CD4-positive, CD25-positive, alpha-beta regulatory T cell (primary cell): Measurements from ENCODE around the gene EDC3. TPM values are rescaled to one million over a fixed set of nuclear protein-coding genes. Genes with fewer than 3 reads are reported as not detected.

ENCODE experiments used
- ATAC-seq, 2 donors: fragments of 150-1000 bp; cut with Tn5 transposase; one replicate each; pipeline ENCODE4 v1.10.0; 2021; ENCODE audit warnings: low read depth in 2 of 2, moderate number of reproducible peaks in 2 of 2, moderate library complexity in 1 of 2
- DNase-seq, 3 donors: peaks; one replicate each; pipeline versions ENCODE4 v3.0.0 to v3.0.0-alpha.2; 2012 to 2022; ENCODE audit warnings: mixed read lengths in 1 of 3
- H3K27ac ChIP-seq: one replicate; pipeline ENCODE4 v1.7.0; 2013; ENCODE audit warnings: mild to moderate bottlenecking, low read length; ENCODE audit not compliant: insufficient read depth, poor library complexity, severe bottlenecking
- H3K27me3 ChIP-seq: one replicate; pipeline ENCODE4 v1.7.0; 2013; ENCODE audit warnings: low read length; ENCODE audit not compliant: control insufficient read depth, insufficient read depth
- H3K36me3 ChIP-seq: one replicate; pipeline ENCODE4 v1.7.0; 2013; ENCODE audit warnings: mild to moderate bottlenecking, low read length, moderate library complexity; ENCODE audit not compliant: control insufficient read depth, insufficient read depth
- H3K4me1 ChIP-seq: 2 replicates; pipeline ENCODE4 v1.7.0; 2013; ENCODE audit warnings: mild to moderate bottlenecking, low read length; ENCODE audit not compliant: insufficient read depth, control insufficient read depth, poor library complexity, severe bottlenecking
- H3K4me3 ChIP-seq: one replicate; pipeline ENCODE4 v1.7.0; 2013; ENCODE audit warnings: low read depth, mild to moderate bottlenecking, low read length, moderate library complexity
- H3K9me3 ChIP-seq, 2 experiments: 1 replicate in 1 of 2; 2 replicates in 1 of 2; pipeline ENCODE4 v1.7.0; 2013; ENCODE audit warnings: low read length in 2 of 2, mild to moderate bottlenecking in 1 of 2, moderate library complexity in 1 of 2; ENCODE audit not compliant: control insufficient read depth in 2 of 2
- H3K27ac Mint-ChIP-seq, 3 donors: one replicate each; pipeline ENCODE4 v1.8.0; 2020 to 2022; ENCODE audit warnings: mild to moderate bottlenecking in 3 of 3, mixed read lengths in 3 of 3, moderate library complexity in 2 of 3
- H3K27me3 Mint-ChIP-seq: one replicate; pipeline ENCODE4 v1.8.0; 2022; ENCODE audit warnings: mild to moderate bottlenecking, mixed read lengths
- H3K36me3 Mint-ChIP-seq: one replicate; pipeline ENCODE4 v1.8.0; 2020; ENCODE audit warnings: mixed read lengths
- H3K4me1 Mint-ChIP-seq, 4 donors: one replicate each; pipeline ENCODE4 v1.8.0; 2020 to 2022; ENCODE audit warnings: mixed read lengths in 4 of 4, mild to moderate bottlenecking in 1 of 4
- H3K4me3 Mint-ChIP-seq, 4 donors: one replicate each; pipeline ENCODE4 v1.8.0; 2020 to 2022; ENCODE audit warnings: mild to moderate bottlenecking in 4 of 4, mixed read lengths in 4 of 4, moderate library complexity in 3 of 4
- H3K9me3 Mint-ChIP-seq, 7 donors: one replicate each; pipeline ENCODE4 v1.8.0; 2020 to 2022; ENCODE audit warnings: mixed read lengths in 7 of 7, mild to moderate bottlenecking in 3 of 7, moderate library complexity in 2 of 7
- polyA plus RNA-seq, 4 donors: library from polyadenylated mRNA; unstranded; fragments of 300-500 nt; fragmentation: Illumina TruSeq; gene quantifications; one replicate each; pipeline ENCODE4 v1.2.3, GENCODE V29; 2021
- total RNA-seq: library from RNA; stranded (reverse); gene quantifications from one replicate; pipeline ENCODE4 v1.2.3, GENCODE V29; 2022

The EDC3 gene
- total and polyA plus RNA-seq, 5 donors from 2014 or later: 22.2 to 30.2 (median 25.9) TPM

DNA sequence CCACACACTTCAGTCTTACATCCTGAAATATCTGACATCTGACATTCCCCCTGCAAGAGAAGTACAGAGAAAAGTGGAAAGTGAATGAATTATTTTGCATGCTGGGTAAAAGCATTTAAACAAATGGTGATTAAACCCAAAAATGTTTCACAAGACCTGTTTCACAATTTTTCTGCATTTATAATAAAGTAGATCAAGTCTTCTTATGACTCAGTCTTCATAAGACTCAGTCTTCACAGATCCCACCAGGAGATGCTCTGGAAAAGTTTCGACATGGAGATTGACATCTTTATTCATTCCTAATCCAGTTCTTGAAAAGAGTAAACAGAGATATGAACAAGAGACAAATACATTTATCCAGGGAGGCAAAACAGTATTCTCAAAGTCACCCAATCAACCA lies 13.2 kb upstream of the EDC3 start:
- H3K9me3 Mint-ChIP-seq: peaks cover 0 to 1% (median 0%) of the 10 kb centered on the region in 7 donors
- H3K4me3 Mint-ChIP-seq: no peak overlapping the region
- H3K4me3 ChIP-seq: no peak overlapping the region
- peaks cover 2% of the 10 kb centered on the region for H3K27me3 ChIP-seq
- ATAC-seq (no peak), DNase-seq (no peak)
- H3K27ac ChIP-seq: no peak overlapping the region
- peaks cover 52% of the 10 kb centered on the region for H3K27me3 Mint-ChIP-seq
- H3K36me3 Mint-ChIP-seq: no peaks in the 10 kb centered on the region
- H3K4me1 Mint-ChIP-seq: peaks cover 0 to 5% (median 4%) of the 10 kb centered on the region in 4 donors
- H3K9me3 ChIP-seq: no peaks in the 10 kb centered on the region
- no peak overlapping the region for H3K27ac Mint-ChIP-seq
- H3K4me1 ChIP-seq: no peaks in the 10 kb centered on the region
- no peaks in the 10 kb centered on the region for H3K36me3 ChIP-seq

DNA sequence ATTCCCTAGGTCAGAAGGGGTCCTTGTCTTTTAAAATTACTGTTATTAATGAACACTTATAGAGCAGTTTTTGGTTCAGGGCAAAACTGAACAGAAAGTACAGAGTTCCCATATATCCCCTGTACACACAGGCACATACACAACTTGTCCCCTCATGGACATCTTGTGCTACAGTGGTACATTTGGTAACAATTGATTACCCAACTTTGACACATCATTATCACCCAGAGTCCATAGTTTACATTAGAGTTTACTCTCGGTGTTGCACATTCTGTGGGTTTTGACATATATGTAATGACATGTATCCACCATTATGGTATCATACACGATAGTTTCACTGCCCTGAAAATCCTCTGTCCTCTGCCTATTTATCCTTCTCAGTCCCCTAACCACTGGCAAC lies 984 bp upstream of the EDC3 start:
- DNase-seq: no peak

DNA sequence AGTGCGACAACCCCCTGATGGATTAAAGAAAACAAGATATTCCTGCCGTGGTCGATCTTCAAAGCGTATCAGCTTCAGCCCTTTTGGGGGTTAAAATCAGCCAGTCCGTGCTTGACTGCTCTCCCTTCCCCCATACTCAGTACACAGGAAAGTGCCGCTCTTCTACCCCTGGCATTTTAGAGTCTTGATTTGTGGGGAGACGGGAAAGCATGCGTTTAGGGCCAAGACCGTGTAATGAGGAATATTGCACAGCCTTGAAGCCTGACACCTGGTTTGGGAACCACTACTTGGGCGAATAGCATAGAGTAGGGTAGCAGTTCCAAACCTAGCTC lies 540 bp upstream of the EDC3 start:
- Mint-ChIP-seq H3K27me3 (peaks cover 29% of the 10 kb centered on the region), H3K36me3 (peaks cover 3% of the 10 kb centered on the region), H3K4me3 (peak overlapping the region; percentile 92 to 100 (median 99)), H3K4me1 (peaks cover 14 to 46% (median 30%) of the 10 kb centered on the region in 4 donors), H3K9me3 (no peaks in the 10 kb centered on the region), H3K27ac (peak overlapping the region; percentile 100)
- no peaks in the 10 kb centered on the region for H3K9me3 ChIP-seq
- no peaks in the 10 kb centered on the region for H3K36me3 ChIP-seq
- no peak for DNase-seq
- peak overlapping the region; percentile 93 for H3K4me3 ChIP-seq
- peaks cover 14% of the 10 kb centered on the region for H3K4me1 ChIP-seq
- H3K27me3 ChIP-seq: peaks cover 2% of the 10 kb centered on the region
- H3K27ac ChIP-seq: peak overlapping the region; percentile 78
- ATAC-seq: no peak

More for the DNA sequence above, 984 bp upstream of the EDC3 start:
- H3K27me3 Mint-ChIP-seq: peaks cover 31% of the 10 kb centered on the region
- no peak for ATAC-seq
- Histone ChIP-seq H3K27me3 (peaks cover 3% of the 10 kb centered on the region), H3K36me3 (no peaks in the 10 kb centered on the region), H3K27ac (peak overlapping the region; percentile 78), H3K4me3 (peak overlapping the region; percentile 93), H3K9me3 (no peaks in the 10 kb centered on the region), H3K4me1 (peaks cover 14% of the 10 kb centered on the region)
- peaks cover 14 to 45% (median 30%) of the 10 kb centered on the region in 4 donors for H3K4me1 Mint-ChIP-seq
- peak overlapping the region; percentile 92 to 100 (median 99) for H3K4me3 Mint-ChIP-seq
- H3K27ac Mint-ChIP-seq: peak overlapping the region in 2 of 3 donors; percentile 100
- peaks cover 3% of the 10 kb centered on the region for H3K36me3 Mint-ChIP-seq
- no peaks in the 10 kb centered on the region for H3K9me3 Mint-ChIP-seq

DNA sequence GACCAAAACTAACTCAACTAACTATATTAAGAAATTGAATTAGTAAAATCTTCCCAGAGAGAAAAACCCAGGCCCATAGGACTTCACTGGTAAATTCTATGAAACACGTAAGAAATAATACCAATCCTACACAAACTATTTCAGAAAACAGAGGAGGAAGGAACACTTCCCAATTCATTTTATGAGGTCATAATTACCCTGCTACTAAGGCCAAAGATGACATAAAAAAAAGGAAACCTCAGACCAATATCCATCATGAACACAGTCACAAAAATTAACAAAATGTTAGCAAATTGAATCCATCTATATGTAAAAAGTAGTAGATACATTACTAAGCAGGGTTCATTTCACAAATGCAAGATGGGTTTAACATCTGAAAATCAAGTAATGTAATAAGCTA lies 3.5 kb downstream of the EDC3 start:
- Mint-ChIP-seq H3K4me3 (peak overlapping the region in 1 of 4 donors; percentile 21), H3K36me3 (peaks cover 3% of the 10 kb centered on the region), H3K9me3 (no peaks in the 10 kb centered on the region), H3K27me3 (peaks cover 11% of the 10 kb centered on the region), H3K27ac (no peak overlapping the region), H3K4me1 (peaks cover 14 to 59% (median 35%) of the 10 kb centered on the region in 4 donors)
- Histone ChIP-seq H3K9me3 (no peaks in the 10 kb centered on the region), H3K4me1 (peaks cover 14% of the 10 kb centered on the region), H3K4me3 (no peak overlapping the region), H3K36me3 (no peaks in the 10 kb centered on the region), H3K27me3 (no peaks in the 10 kb centered on the region), H3K27ac (no peak overlapping the region)
- DNase-seq (no peak), ATAC-seq (no peak)

DNA sequence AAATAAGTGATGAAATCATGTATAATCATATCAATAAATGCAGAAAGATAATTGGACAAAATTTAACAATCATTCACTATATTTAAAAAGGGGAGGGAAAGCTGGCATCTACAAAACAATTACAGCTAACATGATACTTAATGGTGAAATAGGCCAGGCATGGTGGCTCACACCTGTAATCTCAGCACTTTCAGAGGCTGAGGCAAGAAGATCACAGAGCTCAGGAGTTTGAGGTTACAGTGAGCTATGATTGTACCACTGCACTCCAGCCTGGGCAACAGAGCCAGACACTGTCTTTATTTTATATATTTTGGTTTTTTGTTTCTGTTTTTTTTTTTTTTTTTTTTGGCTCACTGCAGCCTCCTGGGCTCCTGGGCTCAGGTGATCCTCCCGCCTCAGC lies 12.1 kb downstream of the EDC3 start:
- DNase-seq (no peak), ATAC-seq (no peak)
- no peak overlapping the region for H3K4me3 Mint-ChIP-seq
- H3K4me1 ChIP-seq: no peaks in the 10 kb centered on the region
- H3K36me3 Mint-ChIP-seq: peaks cover 17% of the 10 kb centered on the region
- H3K27me3 ChIP-seq: no peaks in the 10 kb centered on the region
- no peak overlapping the region for H3K27ac ChIP-seq
- no peak overlapping the region for H3K4me3 ChIP-seq
- no peaks in the 10 kb centered on the region for H3K9me3 ChIP-seq
- no peaks in the 10 kb centered on the region for H3K27me3 Mint-ChIP-seq
- peaks cover 13 to 26% (median 19%) of the 10 kb centered on the region in 4 donors for H3K4me1 Mint-ChIP-seq
- no peak overlapping the region for H3K27ac Mint-ChIP-seq
- H3K9me3 Mint-ChIP-seq: peaks cover 0 to 4% (median 0%) of the 10 kb centered on the region in 7 donors
- H3K36me3 ChIP-seq: peaks cover 14% of the 10 kb centered on the region

DNA sequence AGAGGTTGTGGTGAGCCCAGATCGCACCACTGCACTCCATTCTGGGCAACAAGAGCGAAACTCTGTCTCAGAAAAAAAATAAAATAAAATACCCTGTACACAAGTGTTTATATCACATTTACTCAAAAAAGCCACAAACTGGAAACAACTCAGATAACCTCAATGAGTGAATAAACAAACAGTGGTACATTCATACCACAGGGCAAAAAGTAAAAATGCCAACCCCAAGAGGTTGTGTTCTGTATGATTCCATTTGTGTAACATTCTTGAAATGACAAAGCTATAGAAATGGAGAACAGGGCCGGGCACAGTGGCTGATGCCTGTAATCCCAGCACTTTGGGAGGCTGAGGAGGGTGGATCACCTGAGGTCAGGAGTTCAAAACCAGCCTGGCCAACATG lies 12.9 kb downstream of the EDC3 start:
- Histone ChIP-seq H3K27ac (no peak overlapping the region), H3K4me1 (no peaks in the 10 kb centered on the region), H3K36me3 (peaks cover 14% of the 10 kb centered on the region), H3K27me3 (no peaks in the 10 kb centered on the region), H3K9me3 (no peaks in the 10 kb centered on the region), H3K4me3 (no peak overlapping the region)
- Mint-ChIP-seq H3K27ac (no peak overlapping the region), H3K4me3 (peak overlapping the region in 1 of 4 donors; percentile 32), H3K27me3 (no peaks in the 10 kb centered on the region), H3K9me3 (peaks cover 0 to 4% (median 0%) of the 10 kb centered on the region in 7 donors), H3K4me1 (peaks cover 14 to 26% (median 18%) of the 10 kb centered on the region in 4 donors), H3K36me3 (peaks cover 17% of the 10 kb centered on the region)
- ATAC-seq (no peak), DNase-seq (no peak)

DNA sequence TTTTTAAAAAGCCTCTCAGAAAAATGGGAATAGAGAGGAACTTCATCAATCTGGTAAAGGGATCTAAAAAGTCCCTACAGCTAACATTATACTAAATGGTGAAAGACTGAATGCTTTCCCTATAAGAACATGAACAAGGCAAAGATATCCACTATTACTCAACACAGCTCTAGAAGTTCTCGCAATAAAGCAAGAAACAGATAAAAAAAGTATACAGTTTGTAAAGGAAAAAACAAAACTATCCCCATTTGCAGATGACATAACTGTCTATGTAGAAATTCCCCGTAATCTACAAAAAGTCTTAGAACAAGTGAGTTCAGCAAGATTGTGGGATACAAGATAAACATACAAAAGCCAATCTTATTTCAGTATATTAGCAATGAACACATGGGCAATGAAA lies 15.4 kb downstream of the EDC3 start:
- no peak overlapping the region for H3K27ac Mint-ChIP-seq
- DNase-seq (no peak), ATAC-seq (no peak)
- H3K4me3 Mint-ChIP-seq: no peak overlapping the region
- H3K36me3 ChIP-seq: peaks cover 6% of the 10 kb centered on the region
- H3K4me3 ChIP-seq: no peak overlapping the region
- H3K27me3 Mint-ChIP-seq: no peaks in the 10 kb centered on the region
- peaks cover 15 to 29% (median 25%) of the 10 kb centered on the region in 4 donors for H3K4me1 Mint-ChIP-seq
- H3K4me1 ChIP-seq: no peaks in the 10 kb centered on the region
- no peaks in the 10 kb centered on the region for H3K9me3 ChIP-seq
- H3K36me3 Mint-ChIP-seq: peaks cover 13% of the 10 kb centered on the region
- peaks cover 0 to 4% (median 0%) of the 10 kb centered on the region in 7 donors for H3K9me3 Mint-ChIP-seq
- H3K27ac ChIP-seq: no peak overlapping the region
- H3K27me3 ChIP-seq: no peaks in the 10 kb centered on the region

DNA sequence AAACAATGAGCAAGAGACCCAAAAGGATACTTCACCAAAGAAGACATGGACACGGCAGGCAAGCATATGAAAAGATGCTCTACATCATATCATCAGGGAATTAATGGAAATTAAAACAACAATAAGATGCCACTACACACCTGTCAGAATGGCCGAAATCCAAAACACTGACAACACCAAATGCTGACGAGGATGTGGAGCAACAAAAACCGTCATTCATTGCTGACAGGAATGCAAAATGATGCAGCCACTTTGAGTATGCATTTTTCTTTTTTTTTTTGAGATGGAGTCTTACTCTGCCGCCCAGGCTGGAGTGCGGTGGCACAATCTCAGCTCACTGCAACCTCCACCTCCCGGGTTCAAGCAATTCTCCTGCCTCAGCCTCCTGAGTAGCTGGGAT lies 19.0 kb downstream of the EDC3 start:
- peaks cover 14% of the 10 kb centered on the region for H3K36me3 ChIP-seq
- H3K4me1 Mint-ChIP-seq: peaks cover 16 to 22% (median 18%) of the 10 kb centered on the region in 4 donors
- no peak for DNase-seq
- no peak overlapping the region for H3K4me3 ChIP-seq
- no peak for ATAC-seq
- H3K27me3 ChIP-seq: no peaks in the 10 kb centered on the region
- H3K9me3 ChIP-seq: no peaks in the 10 kb centered on the region
- H3K4me1 ChIP-seq: no peaks in the 10 kb centered on the region
- H3K27me3 Mint-ChIP-seq: no peaks in the 10 kb centered on the region
- no peak overlapping the region for H3K27ac Mint-ChIP-seq
- H3K4me3 Mint-ChIP-seq: no peak overlapping the region
- peaks cover 14% of the 10 kb centered on the region for H3K36me3 Mint-ChIP-seq
- no peaks in the 10 kb centered on the region for H3K9me3 Mint-ChIP-seq
- H3K27ac ChIP-seq: no peak overlapping the region
